Lung (tissue), 12 donors: Measurements from ENCODE around the gene SGPL1. TPM values are rescaled to one million over a fixed set of nuclear protein-coding genes. Genes with fewer than 3 reads are reported as not detected.
A peak's percentile ranks its signal among the peaks of the same experiment; 100 is the strongest.

ENCODE experiments used
- ATAC-seq: fragments of 200-7000 bp; cut with Tn5 transposase; one replicate; pipeline ENCODE4 v1.9.1; 2020; ENCODE audit warnings: moderate number of reproducible peaks; ENCODE audit not compliant: insufficient read depth, low FRiP score
- DNase-seq, 3 donors: peaks; one replicate each; pipeline ENCODE4 v3.0.0-alpha.2; 2013 to 2017
- H3K27ac ChIP-seq, 2 donors: one replicate each; pipeline ENCODE4 v1.5.1; 2013; ENCODE audit warnings: mild to moderate bottlenecking in 2 of 2, moderate library complexity in 2 of 2, control low read depth in 1 of 2, inconsistent platforms in 1 of 2, low read depth in 1 of 2, low read length in 1 of 2
- H3K27me3 ChIP-seq, 3 donors: one replicate each; pipeline ENCODE4 v1.5.1; 2013; ENCODE audit warnings: low read length in 2 of 3; ENCODE audit not compliant: control insufficient read depth in 3 of 3, insufficient read depth in 3 of 3
- H3K36me3 ChIP-seq, 4 donors: one replicate each; pipeline ENCODE4 v1.5.1; 2013; ENCODE audit warnings: low read length in 4 of 4, mild to moderate bottlenecking in 1 of 4, moderate library complexity in 1 of 4; ENCODE audit not compliant: control insufficient read depth in 4 of 4, insufficient read depth in 4 of 4
- H3K4me1 ChIP-seq, 5 donors: one replicate each; pipeline ENCODE4 v1.5.1; 2013; ENCODE audit warnings: low read length in 5 of 5, mild to moderate bottlenecking in 2 of 5, moderate library complexity in 1 of 5; ENCODE audit not compliant: control insufficient read depth in 5 of 5, insufficient read depth in 5 of 5
- H3K4me3 ChIP-seq: one replicate; pipeline ENCODE4 v1.5.1; 2013; ENCODE audit warnings: mild to moderate bottlenecking, control low read depth, moderate library complexity
- H3K9ac ChIP-seq, 2 donors: one replicate each; pipeline ENCODE4 v1.5.1; 2013; ENCODE audit warnings: low read length in 2 of 2, control low read depth in 1 of 2; ENCODE audit not compliant: insufficient read depth in 1 of 2
- H3K9me3 ChIP-seq, 4 donors: one replicate each; pipeline ENCODE4 v1.5.1; 2013; ENCODE audit warnings: low read length in 3 of 4, mild to moderate bottlenecking in 1 of 4, moderate library complexity in 1 of 4; ENCODE audit not compliant: control insufficient read depth in 4 of 4, insufficient read depth in 3 of 4
- WGBS, 2 donors: extraction: QIAGEN DNeasy Blood & Tissue Kit; methylation state at CpG; one replicate each; pipeline ENCODE4 v1.1.7; 2013; 5-methylcytosine and 5-hydroxymethylcytosine counted together
- polyA plus RNA-seq, 2 donors: library from polyadenylated mRNA; stranded (reverse); fragments of 200-250 nt; gene quantifications; one replicate each; pipeline ENCODE4 v1.2.1, GENCODE V29; 2013
- total RNA-seq, 2 donors: library from RNA; depleted of rRNA in 1 of 2; stranded (reverse); fragments of >200 nt in 1 of 2; gene quantifications; one replicate each; pipeline ENCODE4 v1.2.1, GENCODE V29; 2014 to 2021
- TF ChIP-seq, protein P1 (sequence below): IDR thresholded peaks from 2 replicates; pipeline ENCODE4 v1.5.1; 2012; ENCODE audit warnings: mild to moderate bottlenecking; ENCODE audit errors: control extremely low read depth, extremely low read depth
- donor health status: control.
- donor health status: control.
- donor health status: Bipolar disorder and iron deficiency.
- donor health status: healthy.
- donor health status: DM: yes; HTN: yes; CAD: no.

Gene SGPL1
- total and polyA plus RNA-seq, 4 donors: 8.3 to 57.4 (median 30.8) TPM

DNA sequence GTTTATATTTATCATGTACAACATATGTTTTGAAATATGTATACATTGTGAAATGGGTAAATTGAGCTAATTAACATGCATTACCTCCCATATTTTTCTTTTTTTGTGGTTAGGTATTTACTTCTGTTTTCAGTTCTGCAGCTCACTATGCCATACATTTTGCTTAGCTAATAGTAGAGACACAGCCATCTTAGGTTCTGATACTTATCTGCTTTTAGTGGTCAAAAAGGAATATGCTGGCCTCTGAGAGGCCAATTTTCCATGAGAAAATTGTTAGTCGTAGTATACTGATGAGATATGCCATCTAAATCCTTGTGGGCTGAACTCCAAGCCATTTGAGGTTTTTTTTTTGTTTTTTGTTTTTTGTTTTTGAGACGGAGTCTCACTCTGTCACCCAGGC, 31.0 kb downstream of the SGPL1 start:
- Histone ChIP-seq H3K4me1 (peaks cover 2 to 20% (median 12%) of the 10 kb centered on the region in 5 donors), H3K27me3 (no peaks in the 10 kb centered on the region), H3K9me3 (no peaks in the 10 kb centered on the region), H3K4me3 (no peak overlapping the region), H3K36me3 (peaks cover 7 to 14% (median 8%) of the 10 kb centered on the region in 4 donors), H3K27ac (no peak overlapping the region), H3K9ac (no peak overlapping the region)
- WGBS, 2 donors: 91 to 93% methylated on average over 2 of the region's 2 CpGs
- no peak for DNase-seq
- TF ChIP-seq, protein P1, sequence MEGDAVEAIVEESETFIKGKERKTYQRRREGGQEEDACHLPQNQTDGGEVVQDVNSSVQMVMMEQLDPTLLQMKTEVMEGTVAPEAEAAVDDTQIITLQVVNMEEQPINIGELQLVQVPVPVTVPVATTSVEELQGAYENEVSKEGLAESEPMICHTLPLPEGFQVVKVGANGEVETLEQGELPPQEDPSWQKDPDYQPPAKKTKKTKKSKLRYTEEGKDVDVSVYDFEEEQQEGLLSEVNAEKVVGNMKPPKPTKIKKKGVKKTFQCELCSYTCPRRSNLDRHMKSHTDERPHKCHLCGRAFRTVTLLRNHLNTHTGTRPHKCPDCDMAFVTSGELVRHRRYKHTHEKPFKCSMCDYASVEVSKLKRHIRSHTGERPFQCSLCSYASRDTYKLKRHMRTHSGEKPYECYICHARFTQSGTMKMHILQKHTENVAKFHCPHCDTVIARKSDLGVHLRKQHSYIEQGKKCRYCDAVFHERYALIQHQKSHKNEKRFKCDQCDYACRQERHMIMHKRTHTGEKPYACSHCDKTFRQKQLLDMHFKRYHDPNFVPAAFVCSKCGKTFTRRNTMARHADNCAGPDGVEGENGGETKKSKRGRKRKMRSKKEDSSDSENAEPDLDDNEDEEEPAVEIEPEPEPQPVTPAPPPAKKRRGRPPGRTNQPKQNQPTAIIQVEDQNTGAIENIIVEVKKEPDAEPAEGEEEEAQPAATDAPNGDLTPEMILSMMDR: no peak
- no peak for ATAC-seq

DNA sequence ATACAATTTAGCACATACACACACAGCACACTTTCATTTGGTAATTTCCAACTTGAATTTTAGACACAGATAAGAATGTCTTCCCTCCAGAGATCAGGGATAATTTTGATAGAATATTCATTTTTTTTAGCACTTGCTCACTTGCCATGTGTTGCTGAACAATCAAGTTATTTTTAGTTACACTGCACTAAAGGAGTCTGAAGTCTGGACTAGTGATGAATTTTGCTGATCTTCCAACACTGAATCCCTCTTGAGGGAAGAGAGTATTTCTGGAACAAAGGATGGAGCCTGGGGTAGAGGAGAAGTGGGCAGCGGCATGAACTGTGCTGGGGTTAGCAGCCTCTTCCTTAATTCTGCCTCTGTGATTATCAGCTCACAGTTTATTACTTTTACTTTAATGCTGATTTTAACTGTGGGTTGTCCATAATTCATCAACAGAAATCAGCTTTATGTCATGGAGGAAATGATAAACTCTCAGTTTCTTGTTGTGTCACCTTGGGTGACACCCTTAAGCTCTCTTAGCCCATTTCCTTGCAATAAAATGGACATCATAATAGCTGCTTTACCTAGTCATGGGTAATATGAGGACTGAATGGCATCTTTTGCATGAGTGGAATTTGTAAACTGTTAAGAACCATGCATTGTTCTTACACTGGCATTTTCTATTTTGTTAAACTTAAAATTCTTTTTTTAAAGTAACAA, 32.1 kb downstream of the SGPL1 start:
- Histone ChIP-seq H3K9me3 (no peaks in the 10 kb centered on the region), H3K27ac (no peak overlapping the region), H3K36me3 (peaks cover 9 to 15% (median 10%) of the 10 kb centered on the region in 4 donors), H3K9ac (no peak overlapping the region), H3K4me3 (no peak overlapping the region), H3K4me1 (peaks cover 2 to 20% (median 13%) of the 10 kb centered on the region in 5 donors), H3K27me3 (no peaks in the 10 kb centered on the region)
- DNase-seq (no peak), ATAC-seq (no peak)
- TF ChIP-seq, protein P1: no peak
- WGBS, 2 donors: 89 to 100% methylated on average over 1 of the region's 1 CpG

DNA sequence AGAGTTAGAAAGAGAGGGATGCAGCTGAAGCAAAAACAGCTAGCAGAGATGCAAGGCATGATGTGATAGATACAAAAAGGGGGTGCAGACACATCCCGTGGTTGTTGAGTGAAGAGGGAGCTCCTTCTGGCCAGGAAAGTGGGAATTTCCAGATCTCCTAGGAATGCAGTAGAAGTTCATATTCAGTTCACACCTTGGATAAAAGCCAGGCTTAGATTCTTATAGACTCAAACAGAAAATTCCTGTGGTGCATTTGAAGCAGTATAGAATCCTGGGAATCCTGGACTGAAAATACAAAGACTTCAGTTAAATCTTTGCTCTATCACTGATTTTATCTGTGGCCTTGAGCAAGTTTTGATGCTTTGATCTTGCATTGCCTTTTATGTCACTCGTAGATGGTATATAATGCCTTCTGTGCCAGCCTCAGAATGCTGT, 33.9 kb downstream of the SGPL1 start:
- Histone ChIP-seq H3K4me3 (no peak overlapping the region), H3K4me1 (peaks cover 0 to 12% (median 7%) of the 10 kb centered on the region in 5 donors), H3K36me3 (peaks cover 12 to 18% (median 14%) of the 10 kb centered on the region in 4 donors), H3K27ac (no peak overlapping the region), H3K9ac (no peak overlapping the region), H3K9me3 (no peaks in the 10 kb centered on the region), H3K27me3 (no peaks in the 10 kb centered on the region)
- DNase-seq: peak in 2 of 3 donors; percentile 77 to 84
- TF ChIP-seq, protein P1: no peak
- no peak for ATAC-seq
- 62 to 86% methylated on average over 2 of the region's 2 CpGs for WGBS, 2 donors

DNA sequence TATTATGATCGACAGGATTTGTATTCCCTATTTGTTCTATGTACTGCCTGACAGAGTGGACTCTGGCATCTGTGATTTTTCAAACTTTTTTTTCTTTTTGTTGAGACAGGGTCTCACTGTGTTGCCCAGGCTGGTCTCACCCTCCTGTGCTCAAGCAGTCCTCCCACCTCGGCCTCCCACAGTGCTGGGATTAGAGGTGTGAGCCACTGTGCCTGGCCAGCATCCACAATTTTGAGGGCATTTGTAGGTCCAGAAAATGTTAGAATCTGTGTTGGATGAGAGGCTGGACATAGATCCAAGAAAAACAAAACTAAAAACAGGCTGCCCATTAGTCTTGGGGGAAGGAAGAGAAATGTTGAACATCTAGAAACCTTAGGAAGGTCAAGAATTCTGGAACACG, 34.3 kb downstream of the SGPL1 start:
- Histone ChIP-seq H3K4me1 (peaks cover 0 to 10% (median 7%) of the 10 kb centered on the region in 5 donors), H3K9ac (no peak overlapping the region), H3K27me3 (no peaks in the 10 kb centered on the region), H3K36me3 (peaks cover 12 to 18% (median 13%) of the 10 kb centered on the region in 4 donors), H3K9me3 (no peaks in the 10 kb centered on the region), H3K27ac (no peak overlapping the region), H3K4me3 (no peak overlapping the region)
- ATAC-seq (no peak), DNase-seq (no peak)
- TF ChIP-seq, protein P1: no peak
- WGBS, 2 donors: 89 to 95% methylated on average over 3 of the region's 3 CpGs
